HG03460 (cell line): Measurements from ENCODE around the gene FILIP1L.
"Not testable (repeated sequence)": the region's sequence is repeated elsewhere in the genome, so short reads cannot be mapped to it uniquely, and the experiment has no call there.

Source experiments
- ATAC-seq: cut with Tn5 transposase; IDR thresholded peaks from one replicate; pipeline ENCODE4 v1.9.1; 2021; ENCODE audit not compliant: unreplicated experiment

Gene FILIP1L

GRCh38 chr3:100075851-100076730 is 38.2 kb downstream of the FILIP1L start:
- no peak for ATAC-seq

- no peak for ATAC-seq
Observed at GRCh38 chr3:100075196-100075595, 39.1 kb downstream of the FILIP1L start.

GRCh38 chr3:100073714-100074307 is 40.5 kb downstream of the FILIP1L start:
- peak; percentile 44 for ATAC-seq

GRCh38 chr3:100073049-100073713 is 41.1 kb downstream of the FILIP1L start:
- no peak for ATAC-seq

GRCh38 chr3:100072326-100073048 is 41.8 kb downstream of the FILIP1L start:
- ATAC-seq = peak; percentile 51

- no peak for ATAC-seq
Observed at GRCh38 chr3:100069472-100069871, 44.8 kb downstream of the FILIP1L start.

GRCh38 chr3:100068826-100069225 is 45.5 kb downstream of the FILIP1L start:
- peak; percentile 51 for ATAC-seq

GRCh38 chr3:100067589-100067988 is 46.7 kb downstream of the FILIP1L start:
- no peak for ATAC-seq

- no peak for ATAC-seq
Observed at GRCh38 chr3:100063929-100064461, 50.3 kb downstream of the FILIP1L start.

GRCh38 chr3:100062665-100063064 is 51.6 kb downstream of the FILIP1L start:
- no peak for ATAC-seq

GRCh38 chr3:100060685-100061484 is 53.4 kb downstream of the FILIP1L start:
- no peak for ATAC-seq

- no peak for ATAC-seq
Observed at GRCh38 chr3:100059472-100059871, 54.8 kb downstream of the FILIP1L start.

GRCh38 chr3:100057716-100058575 is 56.4 kb downstream of the FILIP1L start:
- no peak for ATAC-seq

- ATAC-seq = no peak
Observed at GRCh38 chr3:100053951-100054620, 60.2 kb downstream of the FILIP1L start.

GRCh38 chr3:100051513-100051912 is 62.8 kb downstream of the FILIP1L start:
- ATAC-seq = not testable (repeated sequence)

- ATAC-seq = no peak
Observed at GRCh38 chr3:100048248-100048647, 66.1 kb downstream of the FILIP1L start.

GRCh38 chr3:100047455-100048141 is 66.7 kb downstream of the FILIP1L start:
- peak; percentile 73 for ATAC-seq

GRCh38 chr3:100046986-100047385 is 67.3 kb downstream of the FILIP1L start:
- ATAC-seq = no peak
